HPDE6-E6E7 (cell line): ENCODE results near the gene CAB39.
"Not testable (repeated sequence)": the region's sequence is repeated elsewhere in the genome, so short reads cannot be mapped to it uniquely, and the experiment has no call there.

ENCODE experiments used
- DNase-seq: peaks from one replicate; pipeline ENCODE4 v3.0.0; 2011; ENCODE audit warnings: missing footprints; ENCODE audit errors: extremely low spot score

The CAB39 gene

DNA sequence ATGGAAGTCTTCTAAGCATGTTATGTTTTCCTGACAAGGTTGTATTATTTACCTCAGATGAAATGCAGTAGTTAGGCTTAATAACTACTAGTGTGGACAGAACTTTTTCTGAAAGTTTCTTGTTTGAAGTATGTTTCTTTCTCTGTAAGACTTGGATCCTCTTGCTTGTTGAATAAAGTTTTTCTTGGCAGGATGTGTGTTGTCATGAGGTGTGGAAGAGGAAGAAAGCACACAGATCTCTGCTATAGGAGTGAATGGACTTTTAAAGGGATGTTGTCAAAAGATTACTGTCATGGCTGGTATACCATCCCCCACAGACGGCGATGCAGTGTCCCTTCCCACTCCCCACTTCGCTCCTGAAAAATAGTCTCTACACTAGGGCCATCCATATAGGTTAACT is 2.6 kb downstream of the CAB39 start:
- DNase-seq, result no peak

DNA sequence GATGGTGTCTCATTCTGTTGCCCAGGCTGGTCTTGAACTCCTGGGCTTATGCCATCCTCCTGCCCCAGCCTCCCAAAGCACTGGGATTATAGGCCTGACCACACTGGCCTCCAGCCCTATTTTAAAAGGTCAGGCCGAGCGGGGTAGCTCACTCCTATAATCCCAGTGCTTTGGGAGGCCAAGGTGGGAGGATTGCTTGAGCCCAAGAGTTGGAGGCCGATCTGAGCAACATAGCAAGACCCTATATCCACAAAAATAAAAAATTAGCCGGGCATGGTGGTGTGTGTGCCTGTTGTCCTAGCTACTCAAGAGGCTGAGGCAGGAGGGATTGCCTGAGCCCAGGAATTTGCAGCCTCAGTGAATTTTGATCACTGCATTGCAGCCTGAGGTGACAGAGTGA is 3.9 kb downstream of the CAB39 start:
- DNase-seq, result no peak

DNA sequence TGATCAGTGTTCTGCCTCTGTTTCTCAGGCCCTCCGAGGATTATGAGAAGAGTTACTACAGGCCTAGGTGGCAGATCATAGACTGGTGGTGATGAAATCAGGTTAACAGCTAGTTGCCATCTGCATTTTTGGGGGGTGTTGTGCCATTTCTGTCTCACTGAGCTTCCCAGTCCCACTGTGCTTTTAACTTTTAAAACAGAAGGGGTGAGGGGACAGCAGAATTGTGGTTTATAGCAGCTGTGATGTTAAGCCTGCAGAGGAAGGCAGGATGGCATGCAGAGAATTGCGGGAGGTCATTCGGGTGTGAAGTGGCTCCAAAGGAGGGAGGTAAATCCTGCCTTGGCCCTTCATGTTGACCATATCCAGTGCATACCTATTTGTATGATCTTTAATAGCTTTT is 5.0 kb downstream of the CAB39 start:
- no peak for DNase-seq

DNA sequence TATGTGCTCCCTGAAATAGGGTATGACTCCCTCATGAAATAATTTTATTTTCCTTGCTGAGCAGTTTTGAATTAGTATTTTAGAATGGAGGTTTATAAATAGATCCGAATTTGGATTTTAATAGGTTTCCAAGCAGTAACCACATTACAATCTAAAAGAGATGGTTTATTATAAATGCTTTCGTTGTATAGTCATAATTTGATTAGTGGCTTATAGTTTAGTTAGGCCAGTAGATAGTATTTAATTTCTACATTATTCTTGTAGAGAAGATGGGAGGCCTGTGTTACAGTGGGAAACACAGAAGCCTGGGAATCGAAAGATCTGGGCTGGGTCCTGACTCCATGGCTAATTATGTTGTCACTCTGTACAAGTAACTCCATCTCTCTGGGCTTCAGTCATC is 6.7 kb downstream of the CAB39 start:
- no peak for DNase-seq

DNA sequence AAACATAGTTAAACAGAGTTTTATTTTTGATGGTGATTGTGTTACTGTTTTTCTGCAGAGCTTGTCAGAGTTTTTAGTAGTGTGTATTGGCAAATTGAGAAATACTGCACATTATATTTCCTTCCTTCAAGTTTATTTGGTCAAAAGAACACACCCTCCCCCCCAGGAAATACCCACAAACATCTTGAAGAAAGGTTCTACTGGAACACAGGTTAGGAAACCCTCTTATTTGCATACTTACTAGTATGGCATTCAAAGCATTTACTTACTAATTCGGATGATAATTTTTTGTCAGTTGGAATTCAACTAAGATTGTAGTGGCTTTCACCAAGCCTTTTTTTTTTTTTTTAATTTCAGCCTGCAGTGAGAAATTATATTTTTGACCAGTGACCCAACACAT is 9.1 kb downstream of the CAB39 start:
- no peak for DNase-seq

DNA sequence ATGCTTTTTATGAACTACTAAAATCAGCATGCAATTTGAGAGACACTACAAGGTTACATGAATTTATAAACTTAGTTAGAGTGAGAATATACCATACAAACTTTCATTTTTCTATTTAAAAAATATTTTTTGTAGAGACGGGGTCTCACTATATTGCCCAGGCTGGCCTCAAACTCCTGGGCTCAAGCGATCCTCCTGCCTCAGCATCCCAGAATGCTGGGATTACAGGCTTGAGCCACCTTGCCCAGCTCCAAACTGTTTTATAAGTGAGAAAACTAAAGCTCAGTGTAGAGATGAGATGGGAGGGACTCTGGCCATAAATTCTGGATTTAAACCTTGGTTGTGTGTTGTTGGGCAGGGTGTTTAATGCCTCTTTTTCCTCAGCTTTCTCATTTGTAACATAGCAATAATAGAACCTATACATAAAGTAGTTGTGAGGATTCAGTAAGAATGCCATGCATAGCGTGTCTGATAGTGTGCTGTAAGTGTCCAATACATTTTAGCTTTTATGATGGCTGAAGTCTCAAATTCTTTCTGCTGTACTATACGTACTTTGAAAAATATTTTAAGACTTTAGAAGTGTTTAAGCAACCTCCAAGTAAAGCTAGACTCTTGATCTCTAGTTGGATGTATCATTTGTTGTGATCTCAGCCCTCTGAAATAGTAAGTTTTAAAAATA is 9.7 kb downstream of the CAB39 start:
- no peak for DNase-seq

DNA sequence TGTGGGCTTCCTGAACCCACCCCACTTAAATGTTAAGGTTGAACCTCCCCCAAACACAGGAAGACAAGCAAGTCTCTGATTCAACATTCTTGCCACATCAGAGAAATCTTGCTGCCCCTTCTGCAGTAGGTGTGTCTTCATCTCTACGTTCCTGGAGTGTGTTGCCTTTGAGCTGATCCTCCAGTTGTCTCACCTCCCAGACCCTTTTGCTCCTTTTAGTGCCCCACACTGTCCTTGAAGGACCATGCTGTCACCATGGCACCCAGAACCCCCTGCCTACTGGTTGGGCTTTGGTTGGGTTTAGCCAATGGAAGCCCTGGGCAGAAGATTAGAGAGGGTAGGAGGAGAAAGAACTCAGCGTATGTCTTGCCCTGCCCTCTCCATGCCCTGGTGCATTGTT is 10.7 kb downstream of the CAB39 start:
- DNase-seq, result no peak

DNA sequence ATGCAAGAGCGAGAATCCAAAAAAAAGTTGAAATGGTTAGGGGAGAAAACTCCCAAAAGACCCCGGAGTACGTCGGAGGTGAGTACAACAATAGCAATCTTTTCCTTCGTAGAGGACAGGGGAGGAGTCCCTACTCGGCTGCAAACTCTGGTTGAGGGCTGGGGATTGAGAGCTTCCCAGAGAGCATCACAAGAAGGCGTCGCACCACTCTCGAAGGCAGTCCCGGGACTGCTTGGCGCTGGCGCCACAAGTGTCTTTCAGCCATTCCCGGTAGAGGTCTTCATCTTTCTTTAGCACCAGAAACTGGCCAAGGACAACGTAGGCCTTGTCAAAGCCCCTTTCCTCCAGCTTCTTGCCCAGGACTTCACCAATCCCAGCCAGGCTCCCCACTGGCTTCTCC is 12.3 kb downstream of the CAB39 start:
- DNase-seq, result not testable (repeated sequence)

DNA sequence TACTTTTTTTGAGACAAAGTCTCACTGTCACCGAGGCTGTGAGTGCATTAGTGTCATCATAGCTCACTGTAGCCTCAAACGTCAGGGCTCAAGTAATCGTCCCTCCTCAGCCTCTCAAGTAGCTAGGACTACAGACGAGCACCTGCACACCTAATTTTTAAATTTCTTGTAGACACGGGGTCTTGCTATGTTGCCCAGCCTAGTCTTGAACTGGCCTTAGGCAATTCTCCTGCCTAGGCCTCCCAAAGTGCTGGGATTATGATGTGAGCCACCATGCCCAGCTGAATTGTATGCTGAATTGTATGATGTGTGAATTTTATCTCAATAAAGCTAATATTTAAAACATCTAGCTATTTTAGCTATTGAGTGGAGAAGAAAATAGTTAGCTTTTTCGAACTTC is 18.9 kb downstream of the CAB39 start:
- DNase-seq, result no peak

DNA sequence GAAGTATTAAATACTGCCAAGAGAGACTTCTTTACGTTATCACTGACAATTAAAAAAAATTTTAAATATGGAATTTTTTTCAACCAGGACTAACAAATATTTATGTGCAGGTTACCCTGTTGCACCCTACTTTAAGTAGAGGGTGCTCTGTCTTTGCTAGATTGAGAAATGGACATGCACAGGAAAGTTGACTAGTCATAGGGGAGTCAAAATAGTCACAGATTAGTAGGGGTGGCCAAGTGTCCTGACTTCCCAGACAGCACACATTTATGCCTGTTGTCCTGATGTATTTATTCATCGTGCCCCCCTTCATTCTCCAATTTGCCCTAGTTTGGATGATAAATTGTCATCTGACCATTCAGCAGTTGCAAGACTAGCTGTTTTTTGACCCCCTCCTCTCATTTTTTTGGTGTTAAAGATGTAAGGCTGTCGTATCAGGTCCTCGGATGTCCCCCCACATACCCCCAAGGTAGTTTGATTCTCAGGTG is 20.3 kb downstream of the CAB39 start:
- no peak for DNase-seq

DNA sequence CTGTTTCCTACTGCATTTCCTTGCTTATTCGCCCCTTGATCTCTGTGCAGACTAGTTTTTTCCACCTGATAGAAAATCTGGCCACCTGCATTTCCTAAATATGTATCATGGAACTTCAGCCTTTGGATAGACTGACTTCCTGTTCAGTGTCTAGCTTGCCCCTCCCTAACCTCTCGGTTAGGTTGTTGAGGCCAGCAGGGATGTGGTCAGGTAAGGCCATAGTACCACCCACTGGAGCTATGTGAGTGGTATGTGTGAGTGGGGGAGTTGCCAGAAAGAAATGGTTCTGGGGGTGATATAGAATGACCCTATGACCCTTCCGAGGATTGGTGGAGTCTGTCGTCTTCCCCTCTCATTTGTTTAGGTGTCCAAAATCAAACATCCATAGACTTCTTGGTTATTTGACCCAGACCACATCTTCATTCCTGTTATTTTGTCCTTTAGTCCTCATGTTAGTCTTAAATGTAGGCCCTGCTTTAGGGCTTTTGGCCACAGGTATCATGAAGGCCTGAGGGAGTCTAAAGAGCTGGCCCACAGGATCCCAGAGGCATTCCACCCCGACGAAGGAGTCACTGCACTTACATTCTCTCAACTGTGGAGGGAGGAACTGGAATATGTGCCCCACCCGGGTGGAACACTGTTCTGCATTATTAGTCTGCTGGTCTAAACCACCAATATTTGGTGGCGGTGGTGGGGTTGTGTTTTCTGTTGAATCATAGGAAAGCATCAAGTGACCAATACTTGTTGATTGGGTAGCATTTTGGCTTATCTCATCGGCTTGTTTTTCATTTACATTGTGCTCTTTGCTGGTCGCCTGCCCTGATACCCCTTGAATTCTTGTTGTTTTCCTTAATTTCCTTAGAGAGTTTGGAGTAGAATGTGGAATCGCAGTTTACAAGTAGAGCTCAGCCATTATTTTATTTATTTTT is 21.9 kb downstream of the CAB39 start:
- no peak for DNase-seq

DNA sequence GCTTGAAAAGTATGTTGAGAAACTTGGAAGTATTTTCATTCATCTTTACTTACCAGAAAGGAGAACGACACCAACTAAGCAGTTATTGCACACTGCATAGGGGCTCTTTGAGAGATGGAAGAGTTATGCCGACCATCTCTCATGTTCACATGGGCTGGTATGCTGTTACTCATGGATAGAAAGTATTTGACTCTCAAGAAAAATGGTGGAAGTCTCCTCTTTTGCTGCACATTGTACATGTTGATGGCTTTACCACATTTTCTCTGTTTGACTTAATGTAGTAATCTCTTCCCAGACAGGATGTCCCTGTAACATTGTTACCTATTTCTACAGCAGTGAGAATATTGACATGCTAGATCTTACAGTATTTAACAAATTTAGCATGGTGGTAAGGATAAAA is 23.2 kb downstream of the CAB39 start:
- DNase-seq, result no peak

DNA sequence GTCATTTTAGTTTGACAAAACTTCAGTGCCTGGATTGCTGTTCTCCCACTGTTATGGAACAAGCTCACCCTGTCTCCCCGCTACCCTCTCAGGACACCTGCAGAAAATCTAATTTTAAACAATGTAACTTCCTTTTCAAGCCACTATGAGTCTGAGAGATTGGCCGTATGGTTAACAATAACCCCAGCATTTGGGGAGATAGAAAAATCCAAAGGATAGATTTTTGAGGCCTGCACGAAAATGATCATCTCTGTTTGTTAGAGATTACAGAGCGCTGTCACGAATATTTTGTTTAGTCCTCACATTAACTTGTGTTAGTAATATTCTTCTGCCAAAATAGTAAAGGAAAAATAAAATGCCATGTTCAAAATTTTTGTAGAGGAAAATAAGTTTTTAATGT is 24.7 kb downstream of the CAB39 start:
- no peak for DNase-seq

DNA sequence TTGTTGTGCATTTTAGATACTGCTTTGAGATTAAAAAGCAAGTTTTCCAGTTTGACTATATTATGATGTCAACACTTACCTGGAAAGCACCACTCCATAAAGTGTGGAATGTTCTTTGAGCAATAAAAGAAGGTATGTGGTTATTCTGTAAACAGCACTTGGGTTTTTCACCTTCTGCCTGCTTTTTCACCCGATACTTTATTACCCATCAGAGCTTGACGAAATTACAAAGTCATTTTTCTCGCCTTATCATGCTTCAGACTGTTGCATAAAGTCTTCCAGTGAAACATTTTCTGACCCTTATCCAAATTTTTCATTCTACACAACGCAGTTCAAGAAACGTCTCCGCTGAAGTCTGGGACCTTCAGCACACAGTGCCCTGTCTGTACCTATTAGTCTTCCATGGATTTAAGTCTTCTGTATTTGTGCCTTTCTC is 25.2 kb downstream of the CAB39 start:
- no peak for DNase-seq

DNA sequence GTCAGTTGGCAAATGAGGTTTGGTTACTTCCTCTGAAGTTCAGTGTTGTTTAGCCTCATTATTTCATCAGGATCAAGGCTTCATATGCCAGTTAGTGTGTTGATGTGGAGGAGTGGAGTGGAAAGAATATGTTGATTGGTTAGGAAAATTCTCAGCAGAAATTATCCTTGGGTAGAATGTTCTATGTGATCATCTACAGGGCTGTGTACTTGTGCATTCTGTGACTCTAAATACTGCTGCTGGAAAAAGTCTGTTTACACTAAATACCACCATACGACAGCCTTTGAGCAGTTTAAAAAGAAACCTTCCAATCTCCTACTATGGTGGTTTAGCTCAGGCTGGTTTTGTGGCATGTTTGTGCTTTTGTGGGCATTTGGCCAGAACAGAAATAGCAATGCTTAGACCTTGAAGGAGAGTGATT is 25.8 kb downstream of the CAB39 start:
- DNase-seq, result no peak

DNA sequence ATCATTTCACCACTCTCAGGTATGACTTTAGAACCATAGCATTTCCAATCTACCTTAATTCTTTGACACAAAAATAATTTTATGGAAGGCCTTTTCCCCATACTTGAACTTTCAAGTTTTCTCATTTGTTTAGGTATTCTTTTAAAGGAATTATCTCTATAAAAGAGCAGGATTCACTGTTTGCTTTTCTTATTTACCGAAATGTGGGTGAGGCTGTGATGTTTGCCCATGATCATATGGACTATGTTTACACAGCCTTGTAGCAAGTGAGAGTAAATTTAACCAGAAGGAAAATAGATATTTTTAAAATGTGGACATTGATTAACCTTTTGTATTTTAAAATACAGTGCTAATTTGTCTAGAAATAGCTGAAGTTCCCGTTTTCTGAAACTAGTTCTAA is 26.3 kb downstream of the CAB39 start:
- no peak for DNase-seq

DNA sequence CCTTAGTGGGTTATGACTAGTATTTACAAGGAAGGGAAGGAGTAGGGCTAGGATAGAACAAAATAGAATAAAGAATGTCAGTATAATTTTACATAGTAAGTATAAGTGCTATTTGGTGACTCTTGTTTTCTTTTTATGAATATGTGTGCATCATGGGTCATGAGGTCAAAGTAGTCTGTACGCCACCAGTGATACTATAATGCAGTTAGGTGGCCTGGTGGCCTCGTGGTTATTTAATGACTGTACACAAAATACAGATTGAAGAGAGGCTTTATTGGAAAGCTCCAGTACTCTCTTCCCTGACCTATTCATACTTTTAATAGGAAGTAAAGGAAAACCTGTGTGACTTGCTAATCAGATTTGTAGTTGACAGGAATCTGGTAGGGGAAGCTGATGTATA is 27.3 kb downstream of the CAB39 start:
- DNase-seq, result no peak

DNA sequence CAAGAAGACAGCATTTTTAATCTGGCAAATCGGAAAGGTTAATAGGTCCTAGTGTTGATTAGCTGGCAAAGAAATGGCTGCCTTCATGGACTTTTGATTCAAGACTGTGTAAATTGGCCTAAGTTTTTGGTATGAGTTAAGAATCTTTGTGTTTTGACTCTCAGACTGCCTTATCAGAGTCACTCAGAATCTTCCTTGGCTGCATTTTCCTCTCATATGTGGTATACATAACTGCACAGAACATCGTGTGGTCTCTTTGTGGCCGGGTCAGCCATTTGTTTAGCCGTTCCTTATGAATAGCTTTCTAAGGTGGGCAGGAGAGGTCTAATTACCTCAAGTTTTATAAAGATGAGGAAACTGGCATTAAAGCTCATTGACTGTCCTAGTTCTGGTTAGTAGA is 30.1 kb downstream of the CAB39 start:
- DNase-seq, result no peak

DNA sequence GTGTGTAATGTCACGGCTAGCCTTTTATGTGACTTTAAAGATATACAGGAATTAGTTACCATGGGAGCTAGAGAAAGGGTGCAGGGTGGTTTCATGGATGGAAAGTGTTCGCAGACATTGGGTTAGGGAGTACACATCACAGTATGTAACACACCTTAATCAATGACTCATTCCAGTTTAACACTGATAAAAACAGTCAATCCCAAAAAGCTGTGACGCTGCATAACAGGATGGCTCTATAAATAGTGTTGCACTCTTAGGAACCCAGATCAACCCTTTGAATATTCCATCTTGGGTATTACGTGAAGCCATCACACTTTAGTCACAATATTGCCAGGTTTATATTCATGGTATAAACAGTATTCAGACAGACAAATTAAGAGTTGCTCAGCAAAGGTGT is 33.6 kb downstream of the CAB39 start:
- no peak for DNase-seq

DNA sequence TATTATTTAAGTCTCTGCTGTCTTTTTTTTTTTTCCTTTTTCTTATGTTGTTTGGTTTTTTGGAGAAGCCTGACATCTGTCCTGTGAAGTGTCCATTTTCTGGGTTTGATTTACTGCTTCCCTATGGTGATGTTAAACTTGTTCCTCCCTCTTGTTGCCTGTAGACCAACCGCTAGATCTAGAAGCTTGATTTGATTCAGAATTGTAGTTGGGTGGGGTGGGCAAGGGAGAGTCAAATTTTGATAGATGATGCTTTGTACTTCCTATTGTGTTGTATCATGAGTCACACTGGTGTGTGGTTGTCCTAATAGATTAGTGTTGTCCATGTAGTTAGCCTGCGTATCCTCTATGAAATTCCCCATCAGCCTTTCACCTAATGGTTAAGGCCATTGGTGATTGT is 35.4 kb downstream of the CAB39 start:
- DNase-seq, result no peak

DNA sequence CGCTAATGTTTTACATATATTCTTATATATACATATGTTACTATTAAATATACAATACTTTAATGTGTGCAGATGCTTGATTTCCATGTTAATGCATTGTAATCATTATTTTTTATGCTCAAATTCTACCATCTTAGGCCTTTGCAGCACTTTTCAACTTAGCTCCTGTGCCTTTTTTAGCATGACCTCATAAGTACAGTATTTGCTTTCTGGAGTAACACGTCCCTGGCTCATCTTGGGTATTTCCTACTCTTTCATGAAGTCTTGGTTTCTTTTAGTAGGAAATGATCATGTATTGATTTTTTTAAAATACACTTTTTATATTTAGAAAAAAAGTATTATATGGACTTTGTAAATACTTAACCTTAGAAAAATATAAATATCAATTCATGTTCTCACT is 36.5 kb downstream of the CAB39 start:
- no peak for DNase-seq

DNA sequence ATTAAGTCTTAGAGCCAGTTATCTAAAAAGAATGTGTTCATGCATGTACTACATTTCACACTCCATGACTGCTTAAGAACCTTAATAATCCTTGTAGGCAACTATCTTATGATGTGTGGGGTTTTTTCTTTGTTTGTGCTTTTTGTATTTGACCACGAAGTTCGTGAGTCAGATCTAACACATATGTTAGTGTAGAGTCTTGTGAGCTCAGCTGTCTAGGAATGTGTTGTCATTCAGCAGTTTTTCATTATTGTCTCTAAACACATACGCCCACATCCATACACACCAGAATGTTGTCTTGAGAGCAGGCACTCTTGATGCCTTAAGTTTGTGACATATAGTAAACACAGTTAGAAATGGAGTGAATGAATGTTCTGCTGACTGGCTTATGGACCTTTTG is 38.4 kb downstream of the CAB39 start:
- DNase-seq, result peak; percentile 58

DNA sequence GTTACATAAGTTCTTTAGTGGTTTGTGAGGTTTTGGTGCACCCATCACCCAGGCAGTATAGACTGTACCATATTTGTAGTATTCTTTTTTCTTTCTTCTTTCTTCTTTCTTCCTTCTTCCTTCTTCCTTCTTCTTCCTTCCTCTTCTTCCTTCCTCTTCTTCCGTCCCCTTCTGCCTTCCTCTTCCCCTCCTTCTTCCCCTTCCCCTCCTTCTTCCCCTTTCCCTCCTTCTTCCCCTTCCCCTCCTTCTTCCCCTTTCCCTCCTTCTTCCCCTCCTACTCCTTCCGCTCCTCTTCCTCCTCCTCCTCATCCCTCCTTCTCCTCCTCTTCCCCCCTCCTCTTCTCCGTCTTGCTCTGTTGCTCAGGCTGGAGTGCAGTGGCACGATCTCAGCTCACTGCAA is 41.6 kb downstream of the CAB39 start:
- no peak for DNase-seq
